ENCODE measurements around the gene STXBP3.

DNA sequence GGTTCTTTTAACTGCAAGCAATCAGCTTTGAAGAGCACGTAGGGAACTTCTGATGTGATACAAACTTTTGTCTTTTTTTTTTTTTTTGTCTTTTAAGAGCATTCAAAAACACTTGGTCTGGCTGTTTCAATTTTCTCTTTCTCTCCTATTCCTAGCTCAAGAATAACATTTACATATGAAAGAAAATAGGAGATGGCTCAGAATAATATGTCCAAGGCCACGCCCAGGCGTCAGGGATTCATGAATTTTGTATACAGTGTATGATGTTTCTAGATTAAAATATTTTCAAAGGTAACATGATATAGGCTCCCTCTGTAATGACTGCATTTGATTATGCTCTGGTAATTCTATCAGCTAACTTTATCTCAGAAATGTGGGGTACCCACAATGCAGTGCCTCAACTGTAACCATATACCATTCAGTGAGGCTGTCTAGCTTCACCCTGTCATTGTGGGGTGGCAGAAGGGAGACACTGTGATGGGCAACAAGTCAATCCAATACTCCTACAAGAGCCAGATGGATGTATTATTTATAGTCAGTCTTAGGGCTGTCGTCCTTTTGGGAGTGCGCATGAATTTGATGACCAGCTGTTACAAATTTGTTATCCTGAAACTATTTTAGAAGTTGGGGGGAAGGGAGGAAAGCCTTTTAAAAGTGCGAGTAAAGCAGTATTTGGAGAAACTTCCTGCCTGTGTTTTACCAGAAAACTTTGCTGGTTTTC lies 111.9 kb downstream of the STXBP3 start:
- TF ChIP-seq, protein P1, sequence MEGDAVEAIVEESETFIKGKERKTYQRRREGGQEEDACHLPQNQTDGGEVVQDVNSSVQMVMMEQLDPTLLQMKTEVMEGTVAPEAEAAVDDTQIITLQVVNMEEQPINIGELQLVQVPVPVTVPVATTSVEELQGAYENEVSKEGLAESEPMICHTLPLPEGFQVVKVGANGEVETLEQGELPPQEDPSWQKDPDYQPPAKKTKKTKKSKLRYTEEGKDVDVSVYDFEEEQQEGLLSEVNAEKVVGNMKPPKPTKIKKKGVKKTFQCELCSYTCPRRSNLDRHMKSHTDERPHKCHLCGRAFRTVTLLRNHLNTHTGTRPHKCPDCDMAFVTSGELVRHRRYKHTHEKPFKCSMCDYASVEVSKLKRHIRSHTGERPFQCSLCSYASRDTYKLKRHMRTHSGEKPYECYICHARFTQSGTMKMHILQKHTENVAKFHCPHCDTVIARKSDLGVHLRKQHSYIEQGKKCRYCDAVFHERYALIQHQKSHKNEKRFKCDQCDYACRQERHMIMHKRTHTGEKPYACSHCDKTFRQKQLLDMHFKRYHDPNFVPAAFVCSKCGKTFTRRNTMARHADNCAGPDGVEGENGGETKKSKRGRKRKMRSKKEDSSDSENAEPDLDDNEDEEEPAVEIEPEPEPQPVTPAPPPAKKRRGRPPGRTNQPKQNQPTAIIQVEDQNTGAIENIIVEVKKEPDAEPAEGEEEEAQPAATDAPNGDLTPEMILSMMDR (IDR thresholded peaks at IDR 0.05) = no peak
- TF ChIP-seq POLR2A (IDR thresholded peaks at IDR 0.05) = no peak
